ENCODE results near the gene RPS27L.

DNA sequence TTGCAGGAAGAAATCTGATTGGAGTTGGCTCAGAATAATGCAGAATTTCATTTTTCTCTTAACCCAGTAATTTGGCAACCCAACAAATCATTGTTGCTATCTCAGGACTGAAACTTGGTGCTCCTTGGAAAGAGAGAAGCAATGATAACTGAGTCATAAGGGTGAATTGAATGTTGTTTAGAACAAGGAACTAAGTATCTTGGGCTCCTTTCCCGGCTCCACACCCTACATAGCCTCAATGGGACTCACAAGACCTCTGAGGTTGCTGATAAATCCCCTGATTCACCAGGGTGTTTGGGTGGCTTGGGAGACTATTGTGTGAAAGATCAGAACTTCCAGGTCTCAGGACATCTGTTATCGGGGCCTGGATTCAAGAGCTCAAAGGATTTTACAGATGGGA, 24.4 kb upstream of the RPS27L start:
- no peak for TF ChIP-seq POLR2A (IDR thresholded peaks at IDR 0.05; ENCODE audit: low read depth, low read length)
- TF ChIP-seq SPI1 (IDR thresholded peaks at IDR 0.05; ENCODE audit: low read depth, low read length), result no peak
- no peak for TF ChIP-seq POLR2AphosphoS5 (IDR thresholded peaks at IDR 0.05; ENCODE audit: low read depth, low read length)
- TF ChIP-seq TAF1 (IDR thresholded peaks at IDR 0.05; ENCODE audit: low read depth, low read length), result no peak
- no peak for TF ChIP-seq POU2F2 (IDR thresholded peaks at IDR 0.05; ENCODE audit: low read depth, low read length)
